Skeletal muscle satellite cell (primary cell): ENCODE measurements around the gene KRT36.

Source experiments
- H3K27me3 ChIP-seq: 2 replicates; pipeline ENCODE4 v1.7.0; 2013; ENCODE audit warnings: low read length; ENCODE audit not compliant: control insufficient read depth, insufficient read depth
- H3K36me3 ChIP-seq: 2 replicates; pipeline ENCODE4 v1.7.0; 2013; ENCODE audit warnings: mild to moderate bottlenecking, control low read depth, low read length; ENCODE audit not compliant: insufficient read depth
- H3K4me1 ChIP-seq: 2 replicates; pipeline ENCODE4 v1.7.0; 2013; ENCODE audit warnings: low read length; ENCODE audit not compliant: control insufficient read depth, insufficient read depth
- H3K4me2 ChIP-seq: 2 replicates; pipeline ENCODE4 v1.7.0; 2013; ENCODE audit warnings: mild to moderate bottlenecking, low read length
- H3K4me3 ChIP-seq: 2 replicates; pipeline ENCODE4 v1.7.0; 2013; ENCODE audit warnings: low read length
- H3K9ac ChIP-seq: 2 replicates; pipeline ENCODE4 v1.7.0; 2013; ENCODE audit warnings: mild to moderate bottlenecking, low read depth, low read length, moderate library complexity
- H3K9me3 ChIP-seq: replicated peaks from 2 replicates; pipeline ENCODE4 v1.7.0; 2013; ENCODE audit warnings: mild to moderate bottlenecking, control low read depth, low read length
- small RNA-seq: library from RNA; depleted of rRNA; stranded (forward); fragments of <200 nt; gene quantifications from one replicate; pipeline ENCODE3, GENCODE V24; 2012

Gene KRT36

GRCh38 chr17:41442739-41443138 lies 47.0 kb downstream of the KRT36 start:
- Histone ChIP-seq H3K4me2 (no peak overlapping the region), H3K4me3 (no peak overlapping the region), H3K4me1 (peaks cover 11% of the 10 kb centered on the region), H3K9ac (no peak overlapping the region), H3K27me3 (peaks cover 16% of the 10 kb centered on the region), H3K36me3 (no peaks in the 10 kb centered on the region), H3K9me3 (no peaks in the 10 kb centered on the region)

GRCh38 chr17:41440531-41441033 lies 49.1 kb downstream of the KRT36 start, which contains the start of gene KRT38:
KRT38 (minus strand) TSS chr17:41440983; CDS start chr17:41440921, 62 bp downstream.
- no peak within 1 kb of the TSS for H3K4me2 ChIP-seq
- H3K4me3 ChIP-seq: no peak within 1 kb of the TSS
- no peaks in the 10 kb centered on the region for H3K4me1 ChIP-seq
- H3K27me3 ChIP-seq: peaks cover 19% of the 10 kb centered on the region
- no peaks in the 10 kb centered on the region for H3K9me3 ChIP-seq
- no peak within 1 kb of the TSS for H3K9ac ChIP-seq
- no peaks in the 10 kb centered on the region for H3K36me3 ChIP-seq

- Histone ChIP-seq H3K9ac (no peak overlapping the region), H3K4me3 (no peak overlapping the region), H3K27me3 (peaks cover 18% of the 10 kb centered on the region), H3K36me3 (no peaks in the 10 kb centered on the region), H3K4me2 (no peak overlapping the region), H3K4me1 (no peaks in the 10 kb centered on the region), H3K9me3 (no peaks in the 10 kb centered on the region)
Measured at GRCh38 chr17:41439375-41439774, 50.3 kb downstream of the KRT36 start.

- Histone ChIP-seq H3K9ac (no peak overlapping the region), H3K4me1 (no peaks in the 10 kb centered on the region), H3K9me3 (no peaks in the 10 kb centered on the region), H3K4me2 (no peak overlapping the region), H3K27me3 (peaks cover 25% of the 10 kb centered on the region), H3K36me3 (no peaks in the 10 kb centered on the region), H3K4me3 (no peak overlapping the region)
Measured at GRCh38 chr17:41437769-41438168, 51.9 kb downstream of the KRT36 start.

- Histone ChIP-seq H3K36me3 (no peaks in the 10 kb centered on the region), H3K9me3 (no peaks in the 10 kb centered on the region), H3K9ac (no peak overlapping the region), H3K4me3 (no peak overlapping the region), H3K4me2 (no peak overlapping the region), H3K4me1 (no peaks in the 10 kb centered on the region), H3K27me3 (peaks cover 22% of the 10 kb centered on the region)
Measured at GRCh38 chr17:41437254-41437653, 52.5 kb downstream of the KRT36 start.

Small RNA genes lying within 50 kb of the gene (small RNA-seq; reads per million reads assigned to genes)
- gene RNU2-32P: 18.3 reads per million, percentile 93 among the genes with 10 or more reads in this experiment
